Panc1 (cell line): ENCODE data around the gene SMIM12.

Experiments
- CTCF ChIP-seq: fragments of 450-650 bp; IDR thresholded peaks from 2 replicates; pipeline ENCODE4 v1.5.1; 2017; ENCODE audit warnings: mild to moderate bottlenecking
- POLR2AphosphoS5 ChIP-seq: IDR thresholded peaks from 2 replicates; pipeline ENCODE4 v1.6.1; 2012; ENCODE audit warnings: mild to moderate bottlenecking, low read depth, low read length, moderate library complexity
- REST ChIP-seq, 2 experiments: IDR thresholded peaks; 2 replicates each; pipeline ENCODE4 v1.6.1; 2011 to 2012; ENCODE audit warnings: low read depth in 2 of 2, control low read depth in 1 of 2, low read length in 1 of 2, mild to moderate bottlenecking in 1 of 2, moderate library complexity in 1 of 2; ENCODE audit not compliant: insufficient read depth in 1 of 2
- TCF7L2 ChIP-seq: IDR thresholded peaks from 2 replicates; pipeline ENCODE4 v1.6.1; 2011; ENCODE audit warnings: mild to moderate bottlenecking, low read depth, low read length, inconsistent platforms

GRCh38 chr1:34824817-34825454 lies 34.6 kb downstream of the SMIM12 start:
- TF ChIP-seq CTCF, result no peak
- no peak for TF ChIP-seq REST (IDR thresholded peaks at IDR 0.05; ENCODE audit: insufficient read depth in 1 of 2, low read depth in 2 of 2, low read length in 1 of 2)
- no peak for TF ChIP-seq POLR2AphosphoS5
- TF ChIP-seq TCF7L2, result no peak
